PC-9 (cell line): ENCODE data around the gene IWS1.

Source experiments
- CTCF ChIP-seq: fragments of 200-600 bp; sonication (generic); conservative IDR thresholded peaks from 2 replicates; pipeline ENCODE4 v1.6.1; 2017; ENCODE audit warnings: mixed run types, antibody characterized with exemption, mild to moderate bottlenecking, moderate library complexity
- EZH2 ChIP-seq: fragments of 200-600 bp; sonication (generic); IDR thresholded peaks from 2 replicates; pipeline ENCODE4 v1.8.0; 2017; ENCODE audit warnings: antibody characterized with exemption, low read depth

GRCh38 chr2:127569666-127570065 is 43.4 kb upstream of the IWS1 start:
- TF ChIP-seq EZH2, result no peak
- TF ChIP-seq CTCF, result no peak
